Endodermal cell (in vitro differentiated cells): ENCODE results near the gene PDZD4. TPM values are rescaled to one million over a fixed set of nuclear protein-coding genes. Genes with fewer than 3 reads are reported as not detected.

ENCODE experiments used
- DNase-seq: peaks from one replicate; pipeline ENCODE4 v3.0.0-alpha.2; 2017
- H3K27ac ChIP-seq: 2 replicates; pipeline ENCODE4 v1.5.1; 2013; ENCODE audit warnings: mild to moderate bottlenecking, low read depth, low read length, moderate library complexity
- H3K27me3 ChIP-seq: 2 replicates; pipeline ENCODE4 v1.6.1; 2013; ENCODE audit warnings: mild to moderate bottlenecking, low read length, moderate library complexity; ENCODE audit not compliant: insufficient read depth, control insufficient read depth, poor library complexity, severe bottlenecking
- H3K36me3 ChIP-seq: 2 replicates; pipeline ENCODE4 v1.7.0; 2013; ENCODE audit warnings: mild to moderate bottlenecking, low read length, moderate library complexity; ENCODE audit not compliant: control insufficient read depth, insufficient read depth
- H3K4me1 ChIP-seq: one replicate; pipeline ENCODE4 v1.7.0; 2013; ENCODE audit warnings: low read length; ENCODE audit not compliant: control insufficient read depth, insufficient read depth
- H3K4me3 ChIP-seq: 2 replicates; pipeline ENCODE4 v1.5.1; 2013; ENCODE audit warnings: mild to moderate bottlenecking, low read length, moderate library complexity
- H3K9ac ChIP-seq: 2 replicates; pipeline ENCODE4 v1.6.1; 2013; ENCODE audit warnings: mild to moderate bottlenecking, low read length, moderate library complexity; ENCODE audit not compliant: poor library complexity, severe bottlenecking; ENCODE audit errors: extremely low read depth
- H3K9me3 ChIP-seq: 2 replicates; pipeline ENCODE4 v1.6.1; 2013; ENCODE audit warnings: mild to moderate bottlenecking, low read length, moderate library complexity; ENCODE audit not compliant: control insufficient read depth
- H3K27ac Mint-ChIP-seq: 2 replicates; pipeline ENCODE4 v1.8.0; 2020; ENCODE audit warnings: mixed read lengths
- H3K27me3 Mint-ChIP-seq: 2 replicates; pipeline ENCODE4 v1.8.0; 2021; ENCODE audit warnings: mild to moderate bottlenecking, mixed read lengths; ENCODE audit not compliant: insufficient read depth
- H3K36me3 Mint-ChIP-seq: 2 replicates; pipeline ENCODE4 v1.8.0; 2020; ENCODE audit warnings: low read depth, mixed read lengths
- H3K4me1 Mint-ChIP-seq: 2 replicates; pipeline ENCODE4 v1.8.0; 2020; ENCODE audit warnings: mixed read lengths
- H3K4me3 Mint-ChIP-seq: 2 replicates; pipeline ENCODE4 v1.8.0; 2020; ENCODE audit warnings: mild to moderate bottlenecking, moderate library complexity, mixed read lengths
- H3K9me3 Mint-ChIP-seq: 2 replicates; pipeline ENCODE4 v1.8.0; 2020; ENCODE audit warnings: mild to moderate bottlenecking, mixed read lengths
- WGBS, 2 experiments: methylation state at CpG; one replicate each; pipeline versions ENCODE4 v1.1.5 to v1.1.7; 2013; ENCODE audit warnings: missing lambda C conversion rate in 2 of 2, mixed read lengths in 1 of 2; ENCODE audit not compliant: insufficient coverage in 1 of 2, insufficient read length in 1 of 2; 5-methylcytosine and 5-hydroxymethylcytosine counted together
- total RNA-seq, 2 donors: library from RNA; stranded (reverse); fragmentation: NEBNext Ultra II Directional in 1 of 2; extraction: Animal tissue kit (Norgen Biotek cat#: 25700) in 1 of 2; gene quantifications; 2 replicates in 1 of 2; 3 replicates in 1 of 2; pipeline ENCODE4 v1.2.1, GENCODE V29; 2021
- TF ChIP-seq, protein P1 (sequence below): fragments of 200-600 bp; sonication (generic); conservative IDR thresholded peaks from 2 replicates; pipeline ENCODE4 v1.5.0; 2021; ENCODE audit warnings: antibody characterized with exemption, mild to moderate bottlenecking

Gene PDZD4
- total RNA-seq, 2 donors from 2014 or later: 30.1 to 68.3 TPM

- Mint-ChIP-seq H3K36me3 (no peaks in the 10 kb centered on the region), H3K27me3 (peaks cover 5% of the 10 kb centered on the region), H3K4me1 (no peaks in the 10 kb centered on the region), H3K27ac (no peak overlapping the region), H3K9me3 (peaks cover 53% of the 10 kb centered on the region), H3K4me3 (no peak overlapping the region)
- no peak overlapping the region for H3K9ac ChIP-seq
- no peak for DNase-seq
- no peaks in the 10 kb centered on the region for H3K27me3 ChIP-seq
- H3K4me1 ChIP-seq: no peaks in the 10 kb centered on the region
- no peak overlapping the region for H3K27ac ChIP-seq
- H3K4me3 ChIP-seq: no peak overlapping the region
- no peaks in the 10 kb centered on the region for H3K9me3 ChIP-seq
- no peaks in the 10 kb centered on the region for H3K36me3 ChIP-seq
- TF ChIP-seq, protein P1, sequence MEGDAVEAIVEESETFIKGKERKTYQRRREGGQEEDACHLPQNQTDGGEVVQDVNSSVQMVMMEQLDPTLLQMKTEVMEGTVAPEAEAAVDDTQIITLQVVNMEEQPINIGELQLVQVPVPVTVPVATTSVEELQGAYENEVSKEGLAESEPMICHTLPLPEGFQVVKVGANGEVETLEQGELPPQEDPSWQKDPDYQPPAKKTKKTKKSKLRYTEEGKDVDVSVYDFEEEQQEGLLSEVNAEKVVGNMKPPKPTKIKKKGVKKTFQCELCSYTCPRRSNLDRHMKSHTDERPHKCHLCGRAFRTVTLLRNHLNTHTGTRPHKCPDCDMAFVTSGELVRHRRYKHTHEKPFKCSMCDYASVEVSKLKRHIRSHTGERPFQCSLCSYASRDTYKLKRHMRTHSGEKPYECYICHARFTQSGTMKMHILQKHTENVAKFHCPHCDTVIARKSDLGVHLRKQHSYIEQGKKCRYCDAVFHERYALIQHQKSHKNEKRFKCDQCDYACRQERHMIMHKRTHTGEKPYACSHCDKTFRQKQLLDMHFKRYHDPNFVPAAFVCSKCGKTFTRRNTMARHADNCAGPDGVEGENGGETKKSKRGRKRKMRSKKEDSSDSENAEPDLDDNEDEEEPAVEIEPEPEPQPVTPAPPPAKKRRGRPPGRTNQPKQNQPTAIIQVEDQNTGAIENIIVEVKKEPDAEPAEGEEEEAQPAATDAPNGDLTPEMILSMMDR: no peak
- WGBS, 2 experiments: 89 to 90% methylated on average over 5 to 18 of the region's 18 CpGs
Measured at GRCh38 chrX:153763298-153763932, 66.9 kb downstream of the PDZD4 start.

- TF ChIP-seq, protein P1: no peak
- DNase-seq: peak; percentile 26
- Mint-ChIP-seq H3K4me3 (no peak overlapping the region), H3K4me1 (no peaks in the 10 kb centered on the region), H3K27me3 (peaks cover 5% of the 10 kb centered on the region), H3K36me3 (no peaks in the 10 kb centered on the region), H3K9me3 (peaks cover 51% of the 10 kb centered on the region), H3K27ac (no peak overlapping the region)
- H3K27ac ChIP-seq: no peak overlapping the region
- WGBS, 2 experiments: 93% methylated on average over 12 of the region's 14 CpGs; no CpG with 5 or more reads in 1 of the 2 experiments
- no peak overlapping the region for H3K4me3 ChIP-seq
- H3K4me1 ChIP-seq: no peaks in the 10 kb centered on the region
- no peaks in the 10 kb centered on the region for H3K27me3 ChIP-seq
- no peaks in the 10 kb centered on the region for H3K9me3 ChIP-seq
- no peaks in the 10 kb centered on the region for H3K36me3 ChIP-seq
- H3K9ac ChIP-seq: no peak overlapping the region
Measured at GRCh38 chrX:153762626-153763173, 67.6 kb downstream of the PDZD4 start.

DNA sequence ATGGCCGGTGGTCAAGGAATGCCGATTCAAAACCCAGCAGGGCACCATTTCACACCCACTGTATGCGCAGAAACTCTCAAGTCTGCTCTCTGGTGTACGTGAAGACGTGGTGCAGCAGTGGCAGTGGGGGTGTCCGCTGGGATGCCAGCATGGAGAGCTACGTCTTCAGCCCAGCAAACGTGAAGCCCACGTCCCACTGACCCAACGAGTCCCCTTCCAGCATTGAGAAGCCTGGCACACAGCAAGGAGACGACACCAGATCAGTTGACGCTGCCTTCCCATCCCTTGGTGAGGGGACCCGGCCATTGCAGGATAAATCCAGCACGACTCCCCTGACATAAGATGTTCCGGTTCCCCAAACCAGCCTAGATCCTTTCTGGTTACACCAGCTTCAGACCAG lies 68.5 kb downstream of the PDZD4 start:
- H3K9me3 Mint-ChIP-seq: peaks cover 58% of the 10 kb centered on the region
- H3K27me3 ChIP-seq: no peaks in the 10 kb centered on the region
- peaks cover 5% of the 10 kb centered on the region for H3K27me3 Mint-ChIP-seq
- TF ChIP-seq, protein P1: no peak
- DNase-seq: peak; percentile 26
- no peaks in the 10 kb centered on the region for H3K36me3 ChIP-seq
- H3K36me3 Mint-ChIP-seq: no peaks in the 10 kb centered on the region
- H3K27ac ChIP-seq: no peak overlapping the region
- no peak overlapping the region for H3K4me3 ChIP-seq
- H3K4me1 Mint-ChIP-seq: no peaks in the 10 kb centered on the region
- H3K9ac ChIP-seq: no peak overlapping the region
- H3K4me3 Mint-ChIP-seq: no peak overlapping the region
- no peak overlapping the region for H3K27ac Mint-ChIP-seq
- no peaks in the 10 kb centered on the region for H3K4me1 ChIP-seq
- H3K9me3 ChIP-seq: no peaks in the 10 kb centered on the region
- 84 to 92% methylated on average over 7 to 15 of the region's 15 CpGs for WGBS, 2 experiments
